VCaP (cell line): ENCODE results near the gene QSER1.
"Not testable (repeated sequence)": the region's sequence is repeated elsewhere in the genome, so short reads cannot be mapped to it uniquely, and the experiment has no call there.

Experiments
- H3K27ac ChIP-seq: fragments of 450-650 bp; 2 replicates; pipeline ENCODE4 v1.5.1; 2017
- CTCF ChIP-seq: fragments of 450-650 bp; conservative IDR thresholded peaks from 2 replicates; pipeline ENCODE4 v1.5.1; 2017; ENCODE audit warnings: mild to moderate bottlenecking, moderate library complexity

Gene QSER1

GRCh38 chr11:32858731-32859130 lies 33.9 kb upstream of the QSER1 start:
- TF ChIP-seq CTCF, result no peak; the same call in 1 of the 2 replicates
- no peak overlapping the region for H3K27ac ChIP-seq

DNA sequence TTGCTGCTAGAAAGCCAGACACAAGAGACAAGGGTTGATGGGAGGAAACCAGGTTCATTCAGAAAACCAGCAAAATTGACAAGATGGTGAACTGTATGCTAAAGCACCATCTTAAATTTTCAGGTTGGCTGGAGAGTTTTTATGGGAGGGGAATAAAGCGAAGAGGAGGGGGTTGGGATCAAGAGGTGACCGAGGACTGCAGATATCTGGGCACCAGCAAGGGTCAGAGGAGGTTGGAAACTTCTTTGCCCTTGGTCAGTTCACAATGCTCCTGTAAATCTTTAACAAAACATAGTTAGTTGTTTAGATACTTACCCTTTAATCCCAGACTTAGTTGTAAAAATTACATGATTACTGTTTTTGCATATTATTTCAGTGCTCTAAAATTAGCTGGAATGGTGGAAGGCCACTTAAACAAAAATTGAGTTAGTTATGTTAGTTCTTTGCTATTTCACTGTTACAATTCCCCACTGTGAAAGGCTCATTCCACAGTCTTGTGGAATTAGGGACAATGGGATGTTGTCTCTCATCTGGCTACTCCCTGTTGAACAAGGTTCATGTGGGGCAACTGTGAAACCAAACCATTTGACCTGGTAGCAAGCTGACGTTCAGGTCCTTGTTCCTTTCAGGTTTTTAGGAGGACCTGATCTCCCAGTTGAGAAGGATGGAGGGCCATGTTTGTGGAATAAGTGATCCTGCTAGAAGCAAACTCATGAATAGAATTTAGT lies 30.6 kb upstream of the QSER1 start:
- no peak for TF ChIP-seq CTCF
- no peak overlapping the region for H3K27ac ChIP-seq

DNA sequence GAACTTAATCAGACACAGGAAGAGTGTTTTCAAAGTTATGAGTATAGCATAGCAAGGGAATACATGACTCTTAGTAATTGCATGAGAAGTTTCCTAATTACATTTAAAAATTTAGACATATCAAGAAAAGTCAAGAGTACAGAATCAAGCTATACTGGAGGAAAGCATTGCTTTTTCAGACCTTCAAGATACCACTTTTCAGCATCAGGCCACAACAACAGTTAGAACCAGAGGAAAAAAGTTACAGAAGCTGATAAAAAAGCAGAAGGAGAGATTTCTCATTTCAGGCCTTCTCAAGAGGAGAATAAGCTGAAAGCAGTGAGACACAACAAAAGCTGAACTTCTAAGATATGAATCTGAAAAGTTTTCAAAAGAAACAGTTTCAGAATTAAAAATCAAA lies 28.1 kb upstream of the QSER1 start:
- H3K27ac ChIP-seq, result no peak overlapping the region
- no peak for TF ChIP-seq CTCF

GRCh38 chr11:32868752-32869151 lies 23.9 kb upstream of the QSER1 start:
- H3K27ac ChIP-seq, result not testable (repeated sequence)

DNA sequence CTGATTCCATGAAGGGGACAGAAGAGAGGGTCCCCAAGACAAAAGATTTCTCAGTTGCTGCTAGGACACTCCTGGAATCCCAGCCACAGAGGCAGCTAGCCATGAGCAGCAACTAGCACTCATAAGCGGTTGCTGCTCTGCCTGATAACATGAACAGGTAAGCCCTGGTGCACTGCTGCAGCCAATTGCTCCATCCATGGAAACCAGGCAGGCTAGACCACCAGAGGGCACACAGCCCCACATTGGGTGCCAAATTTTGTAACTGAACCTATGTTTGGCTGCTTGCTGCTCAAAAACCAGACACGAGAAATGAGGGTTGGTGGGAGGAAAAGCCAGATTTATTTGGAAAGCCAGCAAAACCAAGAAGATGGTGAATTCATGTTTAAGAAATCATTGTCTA lies 21.9 kb upstream of the QSER1 start:
- no peak overlapping the region for H3K27ac ChIP-seq
- peak; percentile 49; the same call in 1 of the 2 replicates for TF ChIP-seq CTCF

GRCh38 chr11:32874132-32874531 lies 18.5 kb upstream of the QSER1 start:
- no peak for TF ChIP-seq CTCF
- no peak overlapping the region for H3K27ac ChIP-seq

GRCh38 chr11:32881286-32881685 lies 11.3 kb upstream of the QSER1 start:
- TF ChIP-seq CTCF, result no peak
- no peak overlapping the region for H3K27ac ChIP-seq

- TF ChIP-seq CTCF, result no peak
- H3K27ac ChIP-seq, result no peak overlapping the region
These were observed 9.2 kb upstream of the QSER1 start for GRCh38 chr11:32883421-32883820.
